Measurements from ENCODE around the gene C1orf21.

The C1orf21 gene

GRCh38 chr1:184387476-184388318 is 868 bp downstream of the C1orf21 start:
- DNase-seq, result peak in 1 of 2 experiments; percentile 30

GRCh38 chr1:184388319-184388889 is 1.6 kb downstream of the C1orf21 start:
- peak in 1 of 2 experiments; percentile 9 for DNase-seq

GRCh38 chr1:184388971-184389370 is 2.1 kb downstream of the C1orf21 start:
- no peak for DNase-seq

- DNase-seq, result no peak
Measured at GRCh38 chr1:184389446-184389845, 2.6 kb downstream of the C1orf21 start.

GRCh38 chr1:184390889-184391288 is 4.1 kb downstream of the C1orf21 start:
- no peak for DNase-seq

GRCh38 chr1:184392067-184392466 is 5.2 kb downstream of the C1orf21 start:
- DNase-seq, result no peak

- DNase-seq, result no peak
Measured at GRCh38 chr1:184392779-184393522, 6.1 kb downstream of the C1orf21 start.

- DNase-seq, result no peak
Measured at GRCh38 chr1:184393962-184394361, 7.1 kb downstream of the C1orf21 start.

GRCh38 chr1:184395370-184395769 is 8.5 kb downstream of the C1orf21 start:
- no peak for DNase-seq

GRCh38 chr1:184395937-184396480 is 9.2 kb downstream of the C1orf21 start:
- no peak for DNase-seq

GRCh38 chr1:184399192-184399847 is 12.5 kb downstream of the C1orf21 start:
- no peak for DNase-seq

- DNase-seq, result no peak
Measured at GRCh38 chr1:184403961-184404726, 17.3 kb downstream of the C1orf21 start.

GRCh38 chr1:184404727-184405027 is 17.8 kb downstream of the C1orf21 start:
- no peak for DNase-seq

GRCh38 chr1:184405094-184405800 is 18.4 kb downstream of the C1orf21 start:
- DNase-seq, result no peak

- no peak for DNase-seq
Measured at GRCh38 chr1:184405801-184406142, 18.9 kb downstream of the C1orf21 start.

- no peak for DNase-seq
Measured at GRCh38 chr1:184406479-184406878, 19.6 kb downstream of the C1orf21 start.

- no peak for DNase-seq
Measured at GRCh38 chr1:184407816-184408510, 21.1 kb downstream of the C1orf21 start.

- DNase-seq, result no peak
Measured at GRCh38 chr1:184408580-184408979, 21.8 kb downstream of the C1orf21 start.

- DNase-seq, result no peak
Measured at GRCh38 chr1:184409011-184409410, 22.2 kb downstream of the C1orf21 start.

GRCh38 chr1:184412472-184412871 is 25.6 kb downstream of the C1orf21 start:
- DNase-seq, result no peak

- no peak for DNase-seq
Measured at GRCh38 chr1:184416481-184416880, 29.7 kb downstream of the C1orf21 start.
